Germinal center (tissue), 1 donor: ENCODE data around the gene COL5A1.

Source experiments
- DNase-seq: peaks from one replicate; pipeline ENCODE4 v3.0.0; 2012; ENCODE audit warnings: mixed read lengths, low spot score

Gene COL5A1

GRCh38 chr9:134607971-134608370 lies 33.6 kb upstream of the COL5A1 start:
- DNase-seq = no peak

DNA sequence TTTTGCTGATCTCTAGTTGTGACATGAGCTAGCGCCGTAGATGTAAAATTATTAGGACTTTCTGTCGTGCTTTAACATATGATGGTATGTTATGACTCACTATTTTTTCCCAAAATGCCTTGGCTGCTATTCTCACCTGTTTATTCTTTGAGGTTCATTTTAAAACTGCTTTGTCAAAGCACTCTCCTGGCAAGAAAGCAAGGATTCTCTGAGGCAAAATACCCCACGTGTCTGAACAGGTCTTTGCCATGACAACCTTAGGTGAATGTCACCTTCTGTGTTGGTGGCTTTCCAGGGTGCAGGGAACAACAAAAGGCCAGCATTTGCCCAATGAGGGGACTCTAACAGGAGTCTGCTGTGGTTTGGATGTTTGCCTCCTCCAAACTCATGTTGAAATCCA lies 30.6 kb upstream of the COL5A1 start:
- no peak for DNase-seq

- no peak for DNase-seq
These were observed 29.3 kb upstream of the COL5A1 start for GRCh38 chr9:134612309-134612708.

GRCh38 chr9:134612715-134613114 lies 28.9 kb upstream of the COL5A1 start:
- no peak for DNase-seq

DNA sequence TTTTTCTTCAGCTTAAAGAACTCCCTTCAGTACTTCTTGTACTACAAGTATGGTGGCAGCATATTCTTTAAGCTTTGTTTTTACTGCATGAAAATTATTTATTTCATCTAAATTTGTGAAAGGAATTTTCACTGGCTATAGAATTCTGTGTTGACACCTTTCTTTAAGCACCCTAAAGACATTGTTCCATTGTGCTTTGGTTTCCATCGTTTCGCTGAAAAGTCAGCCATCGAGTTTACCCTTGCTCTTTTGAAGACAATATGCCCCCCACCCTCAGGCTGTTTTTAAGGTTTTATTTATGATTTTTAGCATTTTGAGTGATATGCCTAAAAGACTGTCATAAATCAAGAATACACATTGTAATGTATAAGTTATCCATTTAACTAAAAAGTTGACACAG lies 27.3 kb upstream of the COL5A1 start:
- DNase-seq = no peak

DNA sequence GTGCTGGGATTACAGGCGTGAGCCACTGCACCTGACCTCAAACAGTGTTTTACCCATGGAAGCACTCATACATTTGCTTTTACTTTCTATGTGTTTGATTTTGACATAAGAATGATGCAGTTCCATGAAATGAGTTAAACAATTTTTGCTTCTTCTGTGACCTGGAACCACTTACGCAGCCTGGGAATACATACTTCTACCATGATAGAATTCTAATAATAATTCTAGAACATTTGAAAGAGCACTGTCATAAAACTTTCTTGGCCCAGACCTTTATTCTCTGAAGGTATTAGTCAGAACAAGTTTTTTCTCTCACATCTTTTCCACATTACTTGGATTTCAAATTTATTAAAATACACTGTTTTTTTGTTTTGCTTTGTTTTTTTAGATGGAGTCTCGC lies 25.3 kb upstream of the COL5A1 start:
- DNase-seq = no peak

DNA sequence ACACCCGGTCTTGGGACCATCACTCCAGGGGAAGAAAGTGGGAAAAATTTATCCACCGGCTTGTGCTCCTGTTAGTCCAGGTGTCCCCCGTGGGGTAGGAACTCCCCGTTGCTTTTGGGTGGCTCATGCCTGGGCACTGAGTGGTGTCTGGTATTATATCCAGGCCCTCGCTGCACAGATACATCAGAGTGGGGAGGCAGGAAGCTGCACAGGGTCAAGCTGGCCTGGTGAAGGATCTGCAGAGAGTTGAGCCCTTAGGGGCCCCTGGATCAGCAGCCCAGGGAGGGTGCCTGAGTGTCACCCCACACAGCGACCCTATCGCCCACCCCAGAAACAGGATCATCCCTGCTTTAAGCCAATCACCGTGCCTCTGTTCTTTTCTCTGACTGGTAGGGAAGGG lies 24.4 kb upstream of the COL5A1 start:
- DNase-seq = no peak

DNA sequence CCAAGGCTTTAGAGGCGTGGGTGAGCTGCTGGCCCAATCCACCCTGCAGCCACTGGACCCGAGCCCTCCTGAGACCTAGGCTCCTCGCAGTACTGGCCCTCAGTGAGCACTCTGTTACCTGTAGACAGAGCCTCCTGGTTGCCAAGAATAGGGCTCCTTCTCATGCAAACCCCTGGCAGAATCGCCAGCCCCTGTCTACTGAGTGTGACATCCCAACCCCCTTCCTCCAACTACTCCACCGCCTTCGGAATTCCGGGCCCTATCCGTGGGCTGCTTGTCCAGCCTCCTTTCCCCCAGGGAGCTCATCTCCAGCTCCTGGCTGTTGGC lies 23.8 kb upstream of the COL5A1 start:
- DNase-seq = no peak

- no peak for DNase-seq
These were observed 23.3 kb upstream of the COL5A1 start for GRCh38 chr9:134618163-134618832.

- DNase-seq = no peak
These were observed 22.7 kb upstream of the COL5A1 start for GRCh38 chr9:134618833-134619447.

- DNase-seq = no peak
These were observed 22.1 kb upstream of the COL5A1 start for GRCh38 chr9:134619448-134619982.

DNA sequence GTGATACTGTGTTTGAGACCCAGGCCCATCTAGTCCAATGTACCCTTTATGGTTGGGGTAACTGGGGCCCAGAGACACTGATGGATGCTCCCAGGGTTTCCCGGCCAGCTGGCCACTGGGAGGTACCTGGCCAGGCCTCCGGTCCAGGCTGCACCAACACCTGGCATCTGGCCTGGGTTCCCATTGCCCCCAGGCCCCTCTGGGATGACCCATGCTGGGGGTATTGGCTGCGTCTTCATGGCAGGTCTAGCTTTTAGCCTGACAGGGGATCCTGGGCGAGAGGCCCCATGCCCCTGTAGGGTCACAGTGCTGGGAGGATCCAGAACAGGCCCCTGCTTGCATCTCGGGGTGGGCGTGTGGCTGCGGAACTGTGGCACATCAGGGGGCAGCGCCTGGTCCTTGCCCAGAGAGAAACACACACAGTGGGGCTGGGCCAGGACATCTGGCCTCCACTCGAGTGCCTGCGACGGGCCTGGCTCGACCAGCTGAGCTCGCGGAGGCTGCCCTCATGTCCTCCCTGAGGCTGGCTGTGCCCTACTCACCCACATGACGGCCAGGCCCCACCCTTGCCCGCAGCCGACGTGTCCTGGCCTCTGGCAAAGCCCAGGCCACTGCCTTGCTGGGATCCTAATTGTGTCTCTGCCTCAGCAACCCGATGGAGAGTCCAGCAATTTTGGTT lies 21.5 kb upstream of the COL5A1 start:
- DNase-seq = no peak

GRCh38 chr9:134620751-134621557 lies 20.6 kb upstream of the COL5A1 start:
- no peak for DNase-seq

- DNase-seq = no peak
These were observed 20.0 kb upstream of the COL5A1 start for GRCh38 chr9:134621558-134622110.

DNA sequence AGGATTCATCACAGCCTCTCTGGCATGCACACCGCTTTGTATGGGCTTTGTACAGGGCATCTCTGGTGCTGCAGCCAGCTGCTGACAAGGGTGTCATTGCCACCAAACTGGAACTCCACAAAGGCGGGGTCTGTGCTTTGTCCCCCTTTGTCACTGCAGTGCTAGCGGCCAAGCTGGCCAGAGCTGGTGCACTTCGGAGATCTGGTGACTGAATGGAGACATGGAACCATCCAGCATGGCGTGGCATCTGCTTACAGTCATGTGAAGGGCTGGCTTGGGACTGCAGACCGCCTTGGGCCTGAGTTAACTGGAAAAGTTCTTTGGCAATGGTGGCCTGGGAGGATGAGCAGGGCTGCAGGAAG lies 18.7 kb upstream of the COL5A1 start:
- DNase-seq = no peak

- DNase-seq = no peak
These were observed 18.1 kb upstream of the COL5A1 start for GRCh38 chr9:134623258-134624066.

GRCh38 chr9:134624137-134624591 lies 17.4 kb upstream of the COL5A1 start:
- DNase-seq = no peak

- no peak for DNase-seq
These were observed 16.9 kb upstream of the COL5A1 start for GRCh38 chr9:134624621-134625181.

DNA sequence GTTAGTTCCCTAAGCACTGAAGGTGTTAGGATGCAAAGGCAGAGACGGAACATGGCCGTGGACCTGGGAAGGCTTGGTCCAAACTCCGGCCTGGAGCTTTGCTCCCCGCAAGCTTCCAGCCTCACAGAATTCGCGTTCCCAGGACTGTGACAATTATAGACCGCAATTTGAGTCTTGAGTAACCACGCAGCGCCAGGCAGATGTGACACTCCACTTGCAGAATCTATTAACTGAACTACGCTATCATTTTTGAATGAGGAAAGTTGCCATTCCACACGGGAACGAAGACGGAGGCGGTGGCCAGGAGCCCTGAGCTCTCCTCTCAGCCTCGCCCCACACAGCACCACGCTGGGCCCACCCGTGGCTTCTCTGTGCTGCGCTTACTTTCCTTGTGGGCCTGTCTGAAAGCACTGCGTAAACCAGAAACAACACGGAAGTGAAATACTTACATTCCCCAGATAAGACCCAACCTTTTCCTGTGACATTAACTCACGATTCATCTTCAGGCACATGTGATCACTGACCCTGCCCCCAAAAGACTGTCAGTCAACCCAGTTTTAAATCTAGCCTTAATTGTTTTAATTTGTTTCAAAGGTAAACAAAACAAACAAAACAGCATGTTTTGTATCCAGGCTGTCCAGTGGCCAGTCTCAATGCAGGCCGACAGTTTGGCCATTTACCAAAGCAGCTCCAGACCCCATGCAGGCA lies 16.1 kb upstream of the COL5A1 start:
- no peak for DNase-seq

DNA sequence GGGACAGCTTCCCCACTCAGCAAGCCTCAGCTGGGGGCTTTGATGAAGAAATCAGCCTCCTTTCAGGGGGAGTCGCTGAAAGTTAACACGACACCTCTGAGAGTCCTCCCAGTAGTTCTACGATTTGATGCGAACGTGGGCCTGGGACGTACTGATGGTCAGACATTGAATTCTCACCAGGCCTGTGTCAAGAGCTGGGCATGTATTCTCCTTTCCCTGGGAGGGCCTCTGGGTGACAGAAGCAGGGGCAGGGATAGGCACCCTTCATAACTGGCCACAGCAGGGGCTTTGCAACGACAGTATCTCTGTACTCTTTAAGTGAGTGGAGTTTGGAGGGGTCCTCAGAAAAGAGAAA lies 15.6 kb upstream of the COL5A1 start:
- no peak for DNase-seq
